Measurements from ENCODE around the gene OSBPL9. TPM values are rescaled to one million over a fixed set of nuclear protein-coding genes. Genes with fewer than 3 reads are reported as not detected.
"Not testable (repeated sequence)": the region's sequence is repeated elsewhere in the genome, so short reads cannot be mapped to it uniquely, and the experiment has no call there.

Gene OSBPL9
- total RNA-seq, 2 donors from 2014 or later, result 94.1 to 114 TPM

GRCh38 chr1:51794868-51795267 lies 178.0 kb downstream of the OSBPL9 start:
- ATAC-seq (ENCODE audit: insufficient number of reproducible peaks, low FRiP score, low read depth) (no peak), DNase-seq (ENCODE audit: low spot score) (no peak)
- no peak for TF ChIP-seq CTCF (IDR thresholded peaks at IDR 0.05)
- H3K36me3 ChIP-seq, result peaks cover 38% of the 10 kb centered on the region
- no peak overlapping the region for H3K4me3 ChIP-seq
- no peaks in the 10 kb centered on the region for H3K4me1 ChIP-seq (ENCODE audit: control insufficient read depth in 1 of 2, low read depth in 2 of 2)
- no peak overlapping the region for H3K27ac ChIP-seq
- H3K9me3 ChIP-seq, result no peaks in the 10 kb centered on the region
- no peaks in the 10 kb centered on the region for H3K27me3 ChIP-seq (replicated peaks; ENCODE audit: insufficient read depth)

GRCh38 chr1:51799372-51799771 lies 182.5 kb downstream of the OSBPL9 start:
- Histone ChIP-seq H3K27me3 (replicated peaks; ENCODE audit: insufficient read depth) (no peaks in the 10 kb centered on the region), H3K27ac (no peak overlapping the region), H3K9me3 (no peaks in the 10 kb centered on the region), H3K4me3 (no peak overlapping the region), H3K4me1 (ENCODE audit: control insufficient read depth in 1 of 2, low read depth in 2 of 2) (no peaks in the 10 kb centered on the region), H3K36me3 (peaks cover 27% of the 10 kb centered on the region)
- ATAC-seq (ENCODE audit: insufficient number of reproducible peaks, low FRiP score, low read depth) (no peak), DNase-seq (ENCODE audit: low spot score) (no peak)
- TF ChIP-seq CTCF (IDR thresholded peaks at IDR 0.05), result no peak

GRCh38 chr1:51814513-51814912 lies 197.6 kb downstream of the OSBPL9 start:
- no peak for TF ChIP-seq CTCF (IDR thresholded peaks at IDR 0.05)
- ATAC-seq (ENCODE audit: insufficient number of reproducible peaks, low FRiP score, low read depth) (no peak), DNase-seq (ENCODE audit: low spot score) (no peak)
- Histone ChIP-seq H3K4me1 (ENCODE audit: control insufficient read depth in 1 of 2, low read depth in 2 of 2) (no peaks in the 10 kb centered on the region), H3K9me3 (no peaks in the 10 kb centered on the region), H3K27ac (no peak overlapping the region), H3K27me3 (replicated peaks; ENCODE audit: insufficient read depth) (no peaks in the 10 kb centered on the region), H3K4me3 (no peak overlapping the region), H3K36me3 (no peaks in the 10 kb centered on the region)

- no peaks in the 10 kb centered on the region for H3K4me1 ChIP-seq (ENCODE audit: control insufficient read depth in 1 of 2, low read depth in 2 of 2)
- no peaks in the 10 kb centered on the region for H3K27me3 ChIP-seq (replicated peaks; ENCODE audit: insufficient read depth)
- DNase-seq (ENCODE audit: low spot score) (no peak), ATAC-seq (ENCODE audit: insufficient number of reproducible peaks, low FRiP score, low read depth) (no peak)
- no peak for TF ChIP-seq CTCF (IDR thresholded peaks at IDR 0.05)
- no peak overlapping the region for H3K27ac ChIP-seq
- H3K36me3 ChIP-seq, result peaks cover 6% of the 10 kb centered on the region
- no peaks in the 10 kb centered on the region for H3K9me3 ChIP-seq
- no peak overlapping the region for H3K4me3 ChIP-seq
Observed at GRCh38 chr1:51818487-51818886, 201.6 kb downstream of the OSBPL9 start.

- ATAC-seq (ENCODE audit: insufficient number of reproducible peaks, low FRiP score, low read depth); DNase-seq (ENCODE audit: low spot score); H3K9me3 ChIP-seq; H3K4me1 ChIP-seq (ENCODE audit: control insufficient read depth in 1 of 2, low read depth in 2 of 2); H3K27me3 ChIP-seq (replicated peaks; ENCODE audit: insufficient read depth); H3K36me3 ChIP-seq; H3K4me3 ChIP-seq; H3K27ac ChIP-seq: not testable (repeated sequence)
Observed at GRCh38 chr1:51819021-51819420, 202.1 kb downstream of the OSBPL9 start.

- peaks cover 11% of the 10 kb centered on the region for H3K36me3 ChIP-seq
- H3K4me3 ChIP-seq, result no peak overlapping the region
- no peak overlapping the region for H3K27ac ChIP-seq
- no peaks in the 10 kb centered on the region for H3K4me1 ChIP-seq (ENCODE audit: control insufficient read depth in 1 of 2, low read depth in 2 of 2)
- no peaks in the 10 kb centered on the region for H3K27me3 ChIP-seq (replicated peaks; ENCODE audit: insufficient read depth)
- DNase-seq (ENCODE audit: low spot score) (no peak), ATAC-seq (ENCODE audit: insufficient number of reproducible peaks, low FRiP score, low read depth) (no peak)
- H3K9me3 ChIP-seq, result no peaks in the 10 kb centered on the region
- TF ChIP-seq CTCF (IDR thresholded peaks at IDR 0.05), result no peak
Observed at GRCh38 chr1:51819810-51820209, 202.9 kb downstream of the OSBPL9 start.
